ENCODE data around the gene BUD23. TPM values are rescaled to one million over a fixed set of nuclear protein-coding genes. Genes with fewer than 3 reads are reported as not detected.
"Not testable (repeated sequence)": the region's sequence is repeated elsewhere in the genome, so short reads cannot be mapped to it uniquely, and the experiment has no call there.

Gene BUD23
- total and polyA plus RNA-seq, 9 of the 15 experiments (the other 6 are each of a cell fraction or from before 2014, with no cell fraction given): 79.5 to 270 (median 150) TPM

DNA sequence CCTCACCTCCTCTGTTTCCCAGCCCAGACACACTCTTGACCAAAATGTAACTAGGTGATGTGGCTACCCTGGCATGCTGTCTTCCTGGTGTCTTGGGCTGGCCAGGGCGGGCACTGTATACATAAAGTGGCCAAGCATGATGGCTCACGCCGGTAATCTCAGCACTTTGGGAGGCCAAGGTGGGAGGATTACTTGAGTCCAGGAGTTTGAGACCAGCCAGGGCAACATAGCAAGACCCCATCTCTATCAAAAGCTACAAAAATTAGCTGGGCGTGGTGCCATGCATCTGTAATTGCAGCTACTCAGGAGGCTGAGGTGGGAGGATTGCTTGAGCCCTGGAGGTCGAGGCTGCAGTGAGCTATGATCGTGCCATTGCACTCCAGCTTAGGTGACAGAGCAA, 29.9 kb downstream of the BUD23 start:
- H3K9ac ChIP-seq (ENCODE audit: insufficient read depth in 1 of 2, low read depth in 2 of 2, low read length in 2 of 2); H3K4me2 ChIP-seq (ENCODE audit: insufficient read depth, low read length); H3K27me3 ChIP-seq (ENCODE audit: control insufficient read depth in 2 of 2, insufficient read depth in 2 of 2, low read length in 2 of 2); H3K36me3 ChIP-seq (ENCODE audit: control insufficient read depth, insufficient read depth, low read length); in situ Hi-C loops (cut with MboI); intact Hi-C loops (cut with micrococcal nuclease); H2AFZ ChIP-seq (ENCODE audit: low read depth, low read length); ATAC-seq; H3K27ac ChIP-seq (ENCODE audit: extremely low read depth, low read depth, low read length); BruUV-seq (replicated peaks); CTCF ChIA-PET (ENCODE audit: low intra/inter-chr PET ratio); H3K9me1 ChIP-seq (ENCODE audit: control insufficient read depth, insufficient read depth, low read length); H3K4me3 ChIP-seq; H3K79me2 ChIP-seq (ENCODE audit: control insufficient read depth, insufficient read depth, low read length); DNase-seq (ENCODE audit: extremely low read depth in 1 of 4, low spot score in 3 of 4); FAIRE-seq; H3K9me3 ChIP-seq (replicated peaks; ENCODE audit: control insufficient read depth, insufficient read depth, low read depth, low read length): not testable (repeated sequence)
- Histone ChIP-seq H3K4me1 (replicated peaks in 1 of 2; ENCODE audit: control insufficient read depth in 2 of 2, insufficient read depth in 2 of 2, low read length in 2 of 2) (peaks cover 20 to 44% of the 10 kb centered on the region in 2 experiments; a peak in 4 of 5 replicates), H4K20me1 (replicated peaks; ENCODE audit: control insufficient read depth, insufficient read depth, low read length) (peaks cover 43% of the 10 kb centered on the region)
- POLR2A ChIA-PET: interaction anchor here (0.6 to 1.2 kb wide), 3 partner anchors 14 to 101 kb away, joined by 3 read pairs; no protein-coding TSS in a partner anchor
- WGBS (ENCODE audit: insufficient coverage, low coverage, missing lambda C conversion rate): 77% methylated on average over 6 of the region's 6 CpGs
- TF ChIP-seq ZNF121 (CRISPR knock-in tag; conservative IDR thresholded peaks at IDR 0.05): peak; percentile 84

- ChIA-PET CTCF (ENCODE audit: low intra/inter-chr PET ratio) (no interaction called here), POLR2A (interaction anchor here (0.6 to 3.3 kb wide), 5 partner anchors 10 to 109 kb away, joined by 3 to 16 read pairs (median 3); no protein-coding TSS in a partner anchor)
- in situ Hi-C loops (cut with MboI): no loop called here
- 5% methylated on average over 15 of the region's 16 CpGs for WGBS (ENCODE audit: insufficient coverage, low coverage, missing lambda C conversion rate)
- DNase-seq (ENCODE audit: extremely low read depth in 1 of 4, low spot score in 3 of 4) (peak; percentile 87 to 96 (median 92)), ATAC-seq (peak; percentile 90), FAIRE-seq (peak; percentile 90)
- Histone ChIP-seq H3K4me3 (no peak overlapping the region), H3K27me3 (ENCODE audit: control insufficient read depth in 2 of 2, insufficient read depth in 2 of 2, low read length in 2 of 2) (no peaks in the 10 kb centered on the region), H2AFZ (ENCODE audit: low read depth, low read length) (no peak overlapping the region), H3K36me3 (ENCODE audit: control insufficient read depth, insufficient read depth, low read length) (no peaks in the 10 kb centered on the region), H3K9me3 (replicated peaks; ENCODE audit: control insufficient read depth, insufficient read depth, low read depth, low read length) (no peaks in the 10 kb centered on the region), H3K27ac (ENCODE audit: extremely low read depth, low read depth, low read length) (peak overlapping the region; percentile 39; the same call in 2 of the 3 replicates), H3K4me2 (ENCODE audit: insufficient read depth, low read length) (peak overlapping the region; percentile 42), H3K9ac (ENCODE audit: insufficient read depth in 1 of 2, low read depth in 2 of 2, low read length in 2 of 2) (peak overlapping the region in 1 of 2 experiments; percentile 57; a peak in 1 of 4 replicates), H3K9me1 (ENCODE audit: control insufficient read depth, insufficient read depth, low read length) (peaks cover 6% of the 10 kb centered on the region), H4K20me1 (replicated peaks; ENCODE audit: control insufficient read depth, insufficient read depth, low read length) (peaks cover 36% of the 10 kb centered on the region), H3K4me1 (replicated peaks in 1 of 2; ENCODE audit: control insufficient read depth in 2 of 2, insufficient read depth in 2 of 2, low read length in 2 of 2) (peaks cover 20 to 50% of the 10 kb centered on the region in 2 experiments), H3K79me2 (ENCODE audit: control insufficient read depth, insufficient read depth, low read length) (peaks cover 10% of the 10 kb centered on the region; the same call in 2 of the 3 replicates)
- intact Hi-C loops (cut with micrococcal nuclease): loop anchor here (5.0 kb wide), 1 partner anchor 33 kb away; the partner anchor contains the start of genes BUD23 and DNAJC30
- BruUV-seq (replicated peaks): no TSS peak
- TF ChIP-seq LEF1 (IDR thresholded peaks at IDR 0.05) (peak; percentile 96), MTA2 (IDR thresholded peaks at IDR 0.05; ENCODE audit: low read depth) (peak; percentile 88), THRA (IDR thresholded peaks at IDR 0.05) (no peak), GATA2 (CRISPR knock-in tag; IDR thresholded peaks at IDR 0.05) (peak; percentile 93), MYC (IDR thresholded peaks at IDR 0.05; ENCODE audit: low read depth, low read length) (peak; percentile 70), MYC (CRISPR knock-in tag; IDR thresholded peaks at IDR 0.05; ENCODE audit: borderline replicate concordance, low read depth) (no peak)
Observed at GRCh38 chr7:73715648-73716317, 32.4 kb downstream of the BUD23 start.
